Right atrium auricular region (tissue), 2 donors: Measurements from ENCODE around the gene ANKAR. TPM values are rescaled to one million over a fixed set of nuclear protein-coding genes. Genes with fewer than 3 reads are reported as not detected.
A peak's percentile ranks its signal among the peaks of the same experiment; 100 is the strongest.
"Not testable (repeated sequence)": the region's sequence is repeated elsewhere in the genome, so short reads cannot be mapped to it uniquely, and the experiment has no call there.

Experiments
- DNase-seq: peaks from one replicate; pipeline ENCODE4 v3.0.0-alpha.2; 2019; ENCODE audit warnings: low spot score
- H3K27ac ChIP-seq, 2 donors: fragments of 200-600 bp; sonication (generic); 1 replicate in 1 of 2; 2 replicates in 1 of 2; pipeline ENCODE4 v1.5.1; 2016 to 2019
- H3K27me3 ChIP-seq, 2 donors: fragments of 200-600 bp; sonication (generic); one replicate each; pipeline versions ENCODE4 v1.5.1 to v1.6.0; 2017 to 2019
- H3K36me3 ChIP-seq: fragments of 200-600 bp; sonication (generic); one replicate; pipeline ENCODE4 v1.5.1; 2016
- H3K4me1 ChIP-seq, 2 donors: fragments of 200-600 bp; sonication (generic); one replicate each; pipeline versions ENCODE4 v1.5.1 to v1.6.0; 2017 to 2019
- H3K4me3 ChIP-seq, 2 donors: fragments of 200-600 bp; sonication (generic); 1 replicate in 1 of 2; 2 replicates in 1 of 2; pipeline ENCODE4 v1.5.1; 2017 to 2019; ENCODE audit warnings: mild to moderate bottlenecking in 1 of 2, moderate library complexity in 1 of 2
- H3K9me3 ChIP-seq, 2 donors: fragments of 200-600 bp; sonication (generic); one replicate each; pipeline ENCODE4 v1.5.1; 2019
- total RNA-seq, 2 donors: library from RNA; depleted of rRNA; stranded (reverse); fragments of >200 nt; gene quantifications; one replicate each; pipeline ENCODE4 v1.1.0, GENCODE V29; 2016
- TF ChIP-seq, protein P1 (sequence below), 2 donors: fragments of 200-600 bp; sonication (generic); IDR thresholded peaks; one replicate each; pipeline ENCODE4 v1.5.1; 2019; ENCODE audit warnings: antibody characterized with exemption in 2 of 2

ANKAR gene
- total RNA-seq, 2 donors from 2014 or later: 4.9 to 5.1 TPM

DNA sequence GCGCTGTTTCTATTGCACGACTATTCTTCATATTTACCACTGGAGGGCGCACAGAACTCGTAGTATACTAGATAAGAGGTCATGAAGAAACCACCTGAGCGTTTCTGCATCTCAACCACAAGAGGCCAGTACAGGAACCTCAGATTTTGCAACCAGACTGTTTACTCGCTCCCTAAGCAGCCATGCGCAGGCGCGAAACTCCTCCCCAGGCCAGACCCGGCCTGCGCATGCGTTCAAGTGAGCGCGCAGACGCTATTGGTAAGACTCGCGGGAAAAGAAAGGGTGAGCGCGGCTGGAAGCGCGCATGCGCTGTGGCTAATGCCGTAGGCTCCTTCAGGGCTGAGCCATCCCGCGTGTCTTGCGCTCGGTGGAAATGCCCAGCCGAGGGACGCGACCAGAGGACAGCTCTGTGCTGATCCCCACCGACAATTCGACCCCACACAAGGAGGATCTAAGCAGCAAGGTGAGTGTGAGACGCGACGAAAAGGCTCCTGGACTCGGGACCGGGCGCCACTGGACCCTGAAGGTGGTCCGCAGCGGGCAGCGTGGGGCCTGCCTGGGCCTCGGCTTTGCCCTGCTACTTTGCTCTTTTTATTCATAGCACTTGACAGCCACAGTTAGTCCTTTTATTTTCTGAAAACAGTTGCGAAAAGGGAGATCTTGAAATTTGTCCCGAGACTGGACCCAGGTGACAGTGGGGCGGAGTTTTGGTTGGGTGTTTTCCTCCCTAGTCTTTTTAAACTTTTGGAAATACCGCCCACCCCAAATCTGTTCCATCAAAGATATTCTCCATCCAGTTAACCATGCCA is 13.1 kb upstream of the ANKAR start, which contains the start of gene ASNSD1:
Gene ASNSD1 (plus strand): TSS at position 312 of the 809 bp plus-strand sequence. CDS start 4,674 bp downstream, outside the sequence.
- Histone ChIP-seq H3K4me3 (peak within 1 kb of the TSS; percentile 87 to 96), H3K27me3 (no peaks in the 10 kb centered on the region), H3K4me1 (peaks cover 0 to 33% of the 10 kb centered on the region in 2 donors), H3K9me3 (no peaks in the 10 kb centered on the region), H3K27ac (peak within 1 kb of the TSS; percentile 87 to 93), H3K36me3 (no peaks in the 10 kb centered on the region)
- TF ChIP-seq, protein P1, sequence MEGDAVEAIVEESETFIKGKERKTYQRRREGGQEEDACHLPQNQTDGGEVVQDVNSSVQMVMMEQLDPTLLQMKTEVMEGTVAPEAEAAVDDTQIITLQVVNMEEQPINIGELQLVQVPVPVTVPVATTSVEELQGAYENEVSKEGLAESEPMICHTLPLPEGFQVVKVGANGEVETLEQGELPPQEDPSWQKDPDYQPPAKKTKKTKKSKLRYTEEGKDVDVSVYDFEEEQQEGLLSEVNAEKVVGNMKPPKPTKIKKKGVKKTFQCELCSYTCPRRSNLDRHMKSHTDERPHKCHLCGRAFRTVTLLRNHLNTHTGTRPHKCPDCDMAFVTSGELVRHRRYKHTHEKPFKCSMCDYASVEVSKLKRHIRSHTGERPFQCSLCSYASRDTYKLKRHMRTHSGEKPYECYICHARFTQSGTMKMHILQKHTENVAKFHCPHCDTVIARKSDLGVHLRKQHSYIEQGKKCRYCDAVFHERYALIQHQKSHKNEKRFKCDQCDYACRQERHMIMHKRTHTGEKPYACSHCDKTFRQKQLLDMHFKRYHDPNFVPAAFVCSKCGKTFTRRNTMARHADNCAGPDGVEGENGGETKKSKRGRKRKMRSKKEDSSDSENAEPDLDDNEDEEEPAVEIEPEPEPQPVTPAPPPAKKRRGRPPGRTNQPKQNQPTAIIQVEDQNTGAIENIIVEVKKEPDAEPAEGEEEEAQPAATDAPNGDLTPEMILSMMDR (IDR thresholded peaks at IDR 0.05): peak; percentile 91 to 96
- peak; percentile 99 for DNase-seq

DNA sequence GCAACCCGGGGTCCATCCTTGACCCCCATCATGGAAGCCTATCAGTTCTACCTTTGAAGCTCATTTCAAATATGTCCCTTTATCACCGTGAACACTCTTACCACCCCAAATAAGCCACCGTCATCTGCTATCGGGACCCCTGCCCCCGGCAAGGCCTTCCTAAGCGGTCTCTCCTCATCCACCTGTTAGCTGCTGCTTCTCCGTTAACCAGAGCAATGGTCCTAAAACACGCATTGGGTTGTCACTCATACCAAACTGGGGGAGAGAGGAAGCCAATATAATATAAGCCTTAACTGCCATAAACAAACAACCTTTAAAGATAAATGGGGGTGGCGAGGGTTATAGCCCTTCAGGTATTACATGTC is 12.5 kb upstream of the ANKAR start:
- Histone ChIP-seq H3K9me3 (no peaks in the 10 kb centered on the region), H3K27me3 (no peaks in the 10 kb centered on the region), H3K27ac (peak overlapping the region; percentile 87 to 93), H3K36me3 (peaks cover under 1% of the 10 kb centered on the region), H3K4me1 (peaks cover 0 to 33% of the 10 kb centered on the region in 2 donors), H3K4me3 (peak overlapping the region; percentile 87 to 96)
- TF ChIP-seq, protein P1 (IDR thresholded peaks at IDR 0.05): no peak
- DNase-seq: no peak

DNA sequence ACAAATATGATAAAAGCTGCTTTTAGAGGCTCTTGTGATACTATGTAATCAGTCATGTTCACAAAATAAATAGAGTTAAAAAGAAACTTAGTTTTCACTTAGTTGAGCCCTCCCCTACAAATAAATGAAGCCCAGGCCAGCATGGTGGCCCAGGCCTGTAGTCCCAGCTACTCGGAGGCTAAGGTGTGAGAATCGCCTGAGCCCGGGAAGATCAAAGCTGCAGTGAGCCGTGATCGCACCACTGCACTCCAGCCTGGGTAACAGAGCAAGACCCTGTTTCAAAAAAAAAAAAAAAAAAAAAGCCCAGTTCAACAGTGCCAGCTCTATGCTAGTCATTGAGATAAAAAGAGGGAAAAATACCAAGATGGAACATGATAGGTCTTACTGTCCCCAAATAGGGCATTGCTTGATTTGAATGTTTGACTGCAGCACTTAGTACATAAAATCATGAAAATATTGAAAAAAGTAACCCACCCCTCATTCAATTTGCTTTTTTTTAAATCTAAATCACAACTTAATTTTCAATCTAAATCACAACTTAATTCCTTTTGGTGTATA is 11.7 kb upstream of the ANKAR start:
- Histone ChIP-seq H3K9me3 (no peaks in the 10 kb centered on the region), H3K4me3 (peak overlapping the region in 1 of 2 donors; percentile 87), H3K27me3 (no peaks in the 10 kb centered on the region), H3K4me1 (peaks cover 0 to 33% of the 10 kb centered on the region in 2 donors), H3K36me3 (peaks cover 8% of the 10 kb centered on the region), H3K27ac (peak overlapping the region in 1 of 2 donors; percentile 93)
- no peak for DNase-seq
- TF ChIP-seq, protein P1 (IDR thresholded peaks at IDR 0.05): no peak

DNA sequence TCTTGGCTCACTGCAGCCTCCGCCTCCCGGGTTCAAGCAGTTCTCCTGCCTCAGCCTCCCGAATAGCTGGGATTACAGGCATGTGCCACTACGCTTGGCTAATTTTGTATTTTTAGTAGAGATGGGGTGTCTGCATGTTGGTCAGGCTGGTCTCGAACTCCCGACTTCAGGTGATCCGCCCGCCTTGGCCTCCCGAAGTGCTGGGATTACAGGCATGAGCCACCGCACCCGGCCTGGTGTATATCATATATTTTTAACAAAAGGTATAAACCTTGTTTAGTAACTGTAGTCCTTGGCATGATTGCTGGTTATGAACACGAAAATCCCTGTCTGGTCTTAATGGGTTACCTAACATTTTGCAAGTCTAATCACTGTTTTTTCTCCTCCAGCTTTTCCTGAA is 11.2 kb upstream of the ANKAR start:
- not testable (repeated sequence) for DNase-seq, H3K27ac ChIP-seq, H3K4me3 ChIP-seq, H3K27me3 ChIP-seq, H3K9me3 ChIP-seq
- peaks cover 0 to 33% of the 10 kb centered on the region in 2 donors for H3K4me1 ChIP-seq
- peaks cover 14% of the 10 kb centered on the region for H3K36me3 ChIP-seq

DNA sequence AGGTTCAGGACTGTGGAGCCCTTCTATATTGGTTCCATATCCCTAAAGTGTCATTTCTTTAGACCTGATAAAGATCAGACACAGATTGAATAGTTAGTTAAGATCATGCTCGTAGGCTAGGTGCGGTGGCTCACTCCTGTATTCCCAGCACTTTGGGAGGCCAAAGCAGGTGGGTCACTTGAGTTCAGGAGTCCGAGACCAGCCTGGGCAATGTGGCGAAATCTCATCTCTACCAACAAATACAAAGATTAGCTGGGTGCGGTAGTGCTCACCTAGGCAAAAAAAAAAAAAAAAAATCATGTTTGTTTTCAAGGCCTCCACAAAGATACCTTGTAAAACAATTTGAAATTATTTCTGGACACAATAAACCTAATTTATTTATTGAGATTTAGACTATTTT is 4.6 kb upstream of the ANKAR start:
- Histone ChIP-seq H3K27ac (no peak overlapping the region), H3K4me3 (no peak overlapping the region), H3K27me3 (no peaks in the 10 kb centered on the region), H3K4me1 (peaks cover 0 to 11% of the 10 kb centered on the region in 2 donors), H3K36me3 (peaks cover 33% of the 10 kb centered on the region), H3K9me3 (no peaks in the 10 kb centered on the region)
- no peak for DNase-seq
- TF ChIP-seq, protein P1 (IDR thresholded peaks at IDR 0.05): no peak

DNA sequence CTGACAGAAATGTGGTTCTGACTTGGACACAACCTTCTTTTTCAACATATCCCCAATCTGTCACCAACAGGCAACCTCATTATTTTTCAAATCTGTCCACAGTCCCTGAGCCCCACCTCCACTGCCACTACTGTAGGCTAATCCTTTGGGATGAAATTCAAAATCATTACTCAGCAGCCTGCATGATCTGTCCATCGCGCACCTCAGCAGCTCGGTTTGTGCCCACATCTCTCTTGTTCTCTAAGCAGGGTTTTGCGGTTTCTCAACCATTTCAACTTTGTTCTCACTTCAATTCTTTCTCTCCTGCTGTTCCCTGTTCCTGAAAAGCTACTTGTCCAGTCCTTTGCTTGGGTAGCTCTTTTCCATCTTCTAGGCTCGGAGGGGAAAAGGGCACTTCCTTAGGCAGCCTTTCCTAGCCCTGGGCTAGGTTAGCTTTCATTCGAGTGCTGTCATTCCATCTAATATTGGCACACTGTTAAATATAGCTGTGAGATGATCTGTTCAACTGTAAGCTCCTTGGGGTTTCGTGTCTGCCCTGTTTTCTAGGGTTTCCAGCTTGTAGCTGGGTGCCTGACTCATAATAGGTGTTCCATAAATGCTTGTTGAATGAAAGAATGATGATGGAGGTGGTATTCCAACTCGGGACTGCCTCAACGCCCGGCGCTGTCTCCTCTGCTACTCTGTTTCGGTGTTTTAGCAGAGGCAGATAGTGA is 653 bp upstream of the ANKAR start:
- Histone ChIP-seq H3K4me3 (peak overlapping the region; percentile 66 to 71), H3K9me3 (peaks cover 0 to 5% of the 10 kb centered on the region in 2 donors), H3K4me1 (peaks cover 0 to 16% of the 10 kb centered on the region in 2 donors), H3K27me3 (no peaks in the 10 kb centered on the region), H3K36me3 (peaks cover 14% of the 10 kb centered on the region), H3K27ac (peak overlapping the region; percentile 97 to 98)
- TF ChIP-seq, protein P1 (IDR thresholded peaks at IDR 0.05): no peak
- no peak for DNase-seq
